NCI-H1417 treated with DMSO at 0.1 percent for 48 hours (cell line): ENCODE results near the gene SLC10A7.

Source experiments
- DNase-seq: peaks from one replicate; lab custom pipeline; 2025; lab: John Stamatoyannopoulos, UW

SLC10A7 gene

GRCh38 chr4:146310319-146311021 is 211.3 kb downstream of the SLC10A7 start:
- DNase-seq, result no peak

- DNase-seq, result no peak
These were observed 212.8 kb downstream of the SLC10A7 start for GRCh38 chr4:146308951-146309350.

DNA sequence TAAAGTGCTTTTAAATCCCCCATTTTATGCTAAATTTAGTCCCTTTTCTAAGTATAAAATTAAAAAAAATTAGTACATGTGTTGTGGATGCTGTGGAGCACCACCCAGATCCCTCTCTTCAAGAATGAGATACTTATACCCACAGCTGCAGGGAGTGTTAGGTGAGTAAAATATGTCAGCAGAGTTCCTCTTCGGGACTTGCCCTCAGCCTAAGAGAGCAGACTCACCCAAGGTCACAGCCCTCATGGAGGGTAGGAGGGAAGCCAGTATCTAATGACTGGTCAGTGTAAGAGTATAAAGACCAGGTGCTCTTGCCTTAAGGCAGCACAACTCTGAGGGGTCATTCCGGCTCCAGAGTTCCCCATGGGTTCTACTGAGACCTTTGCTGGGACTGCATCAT is 218.9 kb downstream of the SLC10A7 start:
- no peak for DNase-seq

DNA sequence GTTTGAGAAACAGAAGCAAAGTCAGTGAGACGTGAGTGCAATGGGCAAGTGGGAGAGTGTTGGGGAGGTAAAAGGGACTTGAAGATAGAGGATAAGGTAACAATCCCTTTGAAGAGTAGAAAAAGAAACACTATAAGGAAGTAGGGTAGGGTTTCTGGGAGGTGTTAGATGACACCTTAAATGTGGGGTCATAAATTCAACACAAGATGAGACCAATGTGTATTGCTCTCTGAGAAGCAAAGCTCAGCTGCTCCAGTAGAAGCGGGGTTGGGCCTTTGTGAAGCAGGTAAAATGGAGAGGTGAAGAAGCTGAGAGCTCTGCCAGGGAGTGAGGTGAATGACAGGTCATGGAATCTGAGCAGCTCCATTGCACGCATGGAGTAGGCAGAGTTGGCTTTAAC is 222.1 kb downstream of the SLC10A7 start:
- DNase-seq, result no peak

- DNase-seq, result no peak
These were observed 227.0 kb downstream of the SLC10A7 start for GRCh38 chr4:146294776-146295175.

- DNase-seq, result no peak
These were observed 229.2 kb downstream of the SLC10A7 start for GRCh38 chr4:146292508-146292907.

GRCh38 chr4:146291313-146291712 is 230.4 kb downstream of the SLC10A7 start:
- no peak for DNase-seq

DNA sequence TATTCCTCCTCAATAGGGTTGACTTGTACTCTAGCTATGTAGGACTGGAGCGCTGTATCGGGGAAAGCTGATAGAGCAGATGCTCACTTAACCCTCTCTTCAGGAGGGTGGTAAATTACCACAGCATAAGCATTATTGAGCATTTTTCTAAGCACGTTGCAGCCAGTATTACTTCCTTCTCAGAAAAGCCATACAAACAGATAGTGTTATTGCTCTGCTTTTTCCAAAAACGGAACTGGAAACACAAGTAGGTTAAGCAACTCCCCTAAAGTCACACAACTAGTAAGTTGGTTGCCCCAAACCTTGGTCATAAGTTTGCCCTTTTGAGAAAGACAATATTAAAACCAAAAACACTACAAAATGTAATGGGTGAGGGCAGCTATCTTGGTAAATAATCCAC is 233.5 kb downstream of the SLC10A7 start:
- DNase-seq, result no peak

DNA sequence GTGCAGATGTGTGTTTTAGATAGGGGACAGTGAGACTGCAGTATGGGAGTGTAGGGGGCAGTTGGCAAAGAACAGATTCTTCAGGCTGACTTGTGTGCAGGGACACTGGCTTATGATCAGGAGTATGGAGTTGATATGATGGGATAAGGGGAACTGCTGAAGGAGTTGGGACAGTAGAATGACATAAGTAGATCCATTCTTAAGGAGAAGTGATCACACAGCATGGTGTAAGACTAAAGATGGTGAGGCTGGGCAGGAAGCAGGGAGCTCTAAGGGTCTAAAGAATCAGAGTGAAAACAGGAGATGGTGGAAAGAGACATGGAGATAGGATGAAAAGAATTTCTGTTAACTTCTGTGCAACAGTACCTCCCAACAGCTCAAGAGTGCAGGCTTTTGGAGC is 236.7 kb downstream of the SLC10A7 start:
- DNase-seq, result no peak

DNA sequence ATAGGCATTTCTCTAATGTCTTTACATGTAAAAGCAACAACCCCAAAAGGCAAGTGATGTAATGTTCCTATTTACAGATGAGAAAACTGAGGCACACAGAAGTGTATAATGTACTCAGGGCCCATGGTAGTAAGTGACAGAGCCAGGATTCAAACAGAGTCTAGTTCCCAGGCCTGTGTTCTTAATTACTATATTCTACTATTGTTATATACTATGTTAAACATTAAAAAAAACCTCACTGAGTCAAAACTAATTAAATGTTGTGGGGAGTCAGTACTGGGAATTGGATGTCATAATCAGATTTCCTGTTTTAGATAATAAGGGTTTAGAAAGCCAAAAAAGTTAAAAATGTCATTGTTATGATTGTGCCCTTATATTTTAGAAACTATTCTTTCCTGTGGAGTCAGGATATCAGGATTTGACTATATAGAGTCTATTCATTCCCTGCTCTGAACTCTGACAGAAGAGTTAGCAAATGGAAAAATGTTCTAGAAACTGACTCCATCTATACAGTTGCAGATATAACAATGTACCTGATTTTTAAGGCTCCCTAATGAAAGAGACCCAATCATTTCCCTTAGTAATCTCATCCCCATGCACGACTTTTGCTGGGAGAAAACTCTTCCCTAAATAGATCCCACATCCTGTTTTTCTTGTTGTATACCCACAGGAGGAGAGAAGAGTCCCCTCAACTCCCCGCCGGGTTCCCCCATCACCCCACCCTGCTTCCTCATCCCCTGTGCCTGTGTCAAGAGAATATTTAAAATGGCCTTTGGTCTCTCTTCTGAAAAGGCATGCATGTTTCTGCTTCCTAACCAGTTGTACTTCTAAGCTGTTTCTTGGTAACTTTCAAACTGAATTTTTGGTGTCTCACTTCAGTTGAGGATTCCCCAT is 237.7 kb downstream of the SLC10A7 start:
- no peak for DNase-seq

DNA sequence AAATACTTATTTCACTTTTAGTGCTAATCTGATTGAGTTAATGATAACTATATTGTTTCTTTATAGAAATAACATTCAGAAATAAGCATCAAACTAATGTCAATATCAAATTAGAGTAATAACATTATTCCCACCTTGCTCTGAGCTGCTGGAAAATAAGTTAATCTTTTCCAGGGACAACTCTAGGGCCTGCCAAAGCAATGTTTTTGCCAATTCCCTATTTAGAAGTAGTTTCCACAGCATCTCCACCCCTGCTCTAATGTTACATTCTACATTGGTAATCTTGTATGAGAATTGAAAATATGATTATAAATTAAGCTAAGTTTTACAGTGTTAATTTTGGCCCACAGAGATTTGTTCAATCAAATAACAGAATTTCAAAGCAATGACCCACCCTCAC is 239.1 kb downstream of the SLC10A7 start:
- no peak for DNase-seq

DNA sequence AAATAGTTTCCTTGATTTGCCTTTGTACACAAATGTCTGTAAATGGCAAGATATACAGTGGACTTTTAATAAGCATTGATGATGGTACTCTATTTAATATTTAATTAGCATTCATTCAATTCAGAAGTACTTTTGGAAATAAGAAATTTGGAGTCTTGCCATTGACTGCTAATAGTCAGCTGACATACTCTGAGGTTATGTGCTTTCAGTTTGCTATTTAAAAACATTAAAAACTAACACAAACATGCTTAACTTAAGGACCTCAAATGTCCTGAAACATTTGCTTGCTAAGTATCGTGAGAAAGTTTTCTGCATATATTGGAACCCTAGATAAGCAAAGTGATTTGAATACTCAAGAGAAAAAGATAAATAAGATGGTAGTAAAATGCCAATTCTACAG is 242.8 kb downstream of the SLC10A7 start:
- no peak for DNase-seq

DNA sequence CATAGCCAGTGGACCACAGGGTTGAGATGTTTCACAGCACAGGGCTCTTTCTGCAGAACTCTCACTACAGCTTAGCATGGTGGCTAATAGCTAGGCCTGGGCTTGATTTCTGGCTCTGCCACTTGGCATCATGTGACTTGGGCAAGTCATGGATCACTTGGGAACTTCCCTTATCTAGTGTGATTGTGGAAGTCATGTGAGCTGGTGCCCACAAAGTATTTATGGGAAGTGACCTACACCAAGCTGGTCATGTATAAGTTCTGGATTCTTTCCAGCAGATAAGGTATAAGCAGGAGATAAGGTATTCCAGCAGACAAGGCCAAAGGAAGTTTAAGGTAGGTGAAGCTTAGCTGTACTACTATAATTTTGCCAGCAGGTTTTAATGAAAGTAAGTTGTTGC is 246.4 kb downstream of the SLC10A7 start:
- no peak for DNase-seq

DNA sequence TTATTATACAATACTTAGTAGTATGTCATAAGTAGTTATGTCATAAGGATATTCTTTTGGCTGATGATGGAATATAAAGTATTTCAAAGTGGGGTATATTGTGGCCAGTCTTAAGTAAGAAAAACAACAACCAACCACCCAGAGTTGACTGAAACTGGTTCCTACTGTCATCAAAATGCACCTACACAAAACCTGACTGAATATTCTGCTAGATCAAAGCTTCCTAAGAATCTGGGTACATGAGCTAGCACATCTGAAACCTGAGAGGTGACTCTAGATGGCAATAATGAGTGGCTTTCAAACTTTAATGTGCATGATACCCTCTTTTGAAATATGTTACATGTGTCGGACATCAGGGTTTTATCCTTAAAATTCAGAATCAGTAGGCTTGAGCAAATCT is 247.0 kb downstream of the SLC10A7 start:
- no peak for DNase-seq

DNA sequence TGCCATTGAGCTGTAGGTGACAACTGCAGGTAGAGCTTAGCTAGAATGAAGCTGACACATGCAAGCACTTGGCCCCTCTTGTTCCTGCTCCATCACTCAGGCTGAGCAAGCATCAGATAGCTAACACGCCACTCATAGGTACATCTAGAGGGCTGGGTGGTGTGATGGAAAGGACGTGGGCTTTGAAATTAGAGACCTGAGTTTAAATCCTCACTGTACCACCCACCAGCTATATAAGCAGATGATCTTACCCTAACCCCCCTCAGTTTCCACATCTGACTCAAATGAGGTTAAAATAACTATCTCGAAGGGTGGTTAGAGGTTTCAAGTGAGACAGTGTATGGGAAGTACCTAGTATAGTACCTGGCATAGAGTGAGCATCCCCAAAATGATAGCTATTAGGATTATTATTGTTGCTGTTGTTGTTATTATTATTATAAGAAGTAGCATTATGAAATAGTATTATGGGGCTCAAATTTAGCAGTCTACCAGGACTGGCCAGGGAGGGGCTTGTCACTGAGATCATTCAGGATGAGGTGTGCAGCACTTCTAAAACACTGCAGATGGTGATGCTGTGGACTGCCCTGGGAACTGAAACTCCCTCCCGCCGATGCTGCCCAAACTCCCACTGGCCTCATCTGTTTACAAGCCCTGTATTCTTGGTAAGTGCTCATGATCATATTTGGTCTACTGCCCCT is 248.4 kb downstream of the SLC10A7 start:
- no peak for DNase-seq

DNA sequence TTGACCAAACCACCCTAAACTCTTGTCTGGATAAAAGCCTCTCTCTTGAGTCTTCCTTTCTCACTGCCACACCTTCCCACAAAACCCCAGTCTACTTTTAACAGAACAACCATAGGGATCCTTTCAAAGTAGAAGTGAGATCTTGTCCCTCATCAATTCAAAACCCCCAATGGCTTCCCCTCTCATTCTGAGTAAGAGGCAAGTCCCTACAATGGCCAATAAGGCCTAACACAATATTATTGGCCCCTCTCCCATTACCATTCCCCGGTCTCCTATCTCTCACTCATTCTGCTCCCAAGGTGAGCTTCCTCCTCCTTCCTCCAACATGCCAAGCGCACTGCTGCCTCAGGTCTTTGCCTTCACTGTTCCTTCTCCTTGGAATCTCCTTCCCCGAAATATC is 250.3 kb downstream of the SLC10A7 start:
- no peak for DNase-seq

DNA sequence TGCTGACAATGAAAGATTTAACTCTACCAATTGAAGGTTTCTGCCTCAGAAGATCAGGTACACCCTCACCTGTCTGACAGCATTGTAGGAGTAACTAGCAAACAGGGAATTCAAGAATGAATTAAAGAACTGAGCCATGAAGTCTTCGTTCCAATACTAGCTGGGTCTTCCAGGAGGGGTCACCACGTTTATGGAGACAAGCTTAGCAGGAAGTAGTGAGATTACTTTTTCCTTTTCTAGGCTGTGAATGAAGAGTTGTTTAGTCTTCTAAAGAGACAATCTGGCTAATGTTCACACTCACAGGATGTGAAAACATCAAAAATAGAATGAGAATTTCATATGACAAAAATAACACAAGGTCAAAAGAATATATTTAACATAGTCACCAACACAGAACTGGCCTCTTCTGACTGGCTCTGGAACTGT is 252.5 kb downstream of the SLC10A7 start:
- no peak for DNase-seq

DNA sequence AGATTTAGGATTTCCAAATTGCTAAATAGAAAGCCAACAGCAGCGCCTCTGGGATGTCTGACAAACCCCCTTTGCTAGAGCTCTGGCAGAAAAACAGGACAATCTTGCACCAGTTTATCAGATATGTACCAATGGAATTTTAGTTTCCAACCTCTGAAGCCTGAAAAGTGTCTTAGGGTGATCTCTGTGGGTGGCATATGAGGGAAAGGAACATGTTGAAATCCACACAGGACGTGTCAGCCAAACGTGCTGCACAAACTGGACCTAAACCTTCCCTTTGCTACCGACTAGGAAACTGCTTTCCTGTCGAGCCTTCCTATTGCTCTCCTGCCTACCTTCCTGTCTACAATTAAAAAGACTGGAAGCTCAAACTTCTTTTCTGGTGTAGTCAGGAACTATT is 253.9 kb downstream of the SLC10A7 start:
- DNase-seq, result no peak

DNA sequence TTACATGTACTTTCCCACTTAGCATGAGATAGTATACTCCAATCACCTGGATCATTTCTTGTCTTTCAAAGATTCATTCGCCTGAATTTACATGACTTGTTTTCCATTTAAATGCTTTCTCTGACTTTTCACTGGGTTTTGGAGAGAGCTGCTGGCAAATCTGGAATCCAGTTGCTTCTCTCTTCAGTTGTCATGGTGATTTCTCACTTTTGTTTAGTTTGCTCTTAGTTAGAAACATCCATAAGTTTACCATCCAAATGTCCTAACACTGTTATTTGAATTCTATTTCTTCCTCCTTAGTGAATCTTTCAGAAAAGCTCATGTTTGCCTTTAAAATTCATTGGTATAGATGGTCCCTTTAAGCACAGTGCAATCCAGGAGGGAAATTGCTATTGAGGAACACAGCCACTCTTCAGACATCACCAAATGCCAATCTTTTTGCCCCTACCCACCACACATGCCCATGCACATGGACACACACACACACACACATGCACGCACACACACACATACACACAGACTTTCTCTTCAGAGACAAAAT is 255.7 kb downstream of the SLC10A7 start:
- DNase-seq, result no peak

GRCh38 chr4:146263793-146264192 is 257.9 kb downstream of the SLC10A7 start:
- no peak for DNase-seq

- DNase-seq, result no peak
These were observed 260.7 kb downstream of the SLC10A7 start for GRCh38 chr4:146261041-146261440.

- DNase-seq, result no peak
These were observed 261.2 kb downstream of the SLC10A7 start for GRCh38 chr4:146260521-146260920.

DNA sequence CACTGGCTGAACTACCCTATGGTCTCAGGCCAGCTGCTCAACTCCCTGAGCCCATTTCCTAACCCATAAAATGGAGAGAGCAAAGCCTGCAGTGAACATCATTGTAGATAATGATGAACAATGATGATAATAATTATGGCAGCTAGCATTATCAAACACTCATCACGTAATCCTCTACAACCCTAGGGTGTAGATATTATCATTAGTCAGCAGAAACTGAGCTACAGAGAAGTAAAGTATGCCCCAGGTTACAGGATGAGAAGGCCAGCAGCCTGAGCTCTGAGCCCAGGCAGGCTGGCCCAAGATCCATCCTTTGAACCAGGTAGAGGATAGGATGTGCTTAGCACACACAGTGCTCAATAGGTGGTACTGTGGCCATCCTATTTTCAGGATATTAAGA is 264.2 kb downstream of the SLC10A7 start:
- DNase-seq, result no peak
